ENCODE results near the gene ATP6V1G2. TPM values are rescaled to one million over a fixed set of nuclear protein-coding genes. Genes with fewer than 3 reads are reported as not detected.

ATP6V1G2 gene
- polyA plus RNA-seq, 1 donor (not counting 4 experiments of a cell fraction or from before 2014, with no cell fraction given): 1.3 TPM

- no peaks in the 10 kb centered on the region for H3K36me3 ChIP-seq (ENCODE audit: control insufficient read depth in 2 of 2, extremely low read depth in 1 of 2, insufficient read depth in 2 of 2, low read length in 2 of 2)
- no peak for DNase-seq (ENCODE audit: low read depth, low spot score)
- H3K27ac ChIP-seq (ENCODE audit: control insufficient read depth, insufficient read depth, low read length): no peak overlapping the region
- peaks cover 3% of the 10 kb centered on the region for H3K27me3 ChIP-seq (ENCODE audit: control insufficient read depth, extremely low read depth, insufficient read depth, low read length)
- peaks cover 4% of the 10 kb centered on the region for H3K4me1 ChIP-seq (ENCODE audit: control insufficient read depth, extremely low read depth, insufficient read depth, low read length)
- no peak for FAIRE-seq
- H3K79me2 ChIP-seq (ENCODE audit: control insufficient read depth, insufficient read depth, low read length): no peaks in the 10 kb centered on the region
- no peaks in the 10 kb centered on the region for H3K9me1 ChIP-seq (ENCODE audit: control insufficient read depth, extremely low read depth, insufficient read depth, low read length)
- H3K9me3 ChIP-seq (ENCODE audit: control insufficient read depth, low read depth, low read length): no peaks in the 10 kb centered on the region
- no peaks in the 10 kb centered on the region for H4K20me1 ChIP-seq (ENCODE audit: control insufficient read depth, extremely low read depth, insufficient read depth, low read length)
- peak; percentile 33 to 60 (median 46) for TF ChIP-seq CTCF (optimal IDR thresholded peaks at IDR 0.05 in 1 of 3, IDR thresholded peaks at IDR 0.05 in 1 of 3, conservative IDR thresholded peaks at IDR 0.05 in 1 of 3; ENCODE audit: extremely low read depth in 1 of 3, insufficient read depth in 2 of 3, low read length in 3 of 3)
- TF ChIP-seq EZH2 (IDR thresholded peaks at IDR 0.05; ENCODE audit: low read length): no peak
- H3K4me2 ChIP-seq (ENCODE audit: control insufficient read depth, extremely low read depth, insufficient read depth, low read depth, low read length): no peak overlapping the region
- H2AFZ ChIP-seq (ENCODE audit: control insufficient read depth, low read length): no peak overlapping the region
- H3K9ac ChIP-seq (ENCODE audit: control insufficient read depth, extremely low read depth, insufficient read depth, low read length): no peak overlapping the region
- H3K4me3 ChIP-seq (ENCODE audit: control insufficient read depth in 2 of 3, extremely low read depth in 1 of 3, insufficient read depth in 2 of 3, low read depth in 1 of 3, low read length in 3 of 3): no peak overlapping the region
- dilution Hi-C loops (cut with MboI; ENCODE audit: extremely low pct_ligation_motif_present, low sequenced_read_pairs): no loop called here
Observed at GRCh38 chr6:31585491-31585890, 39.1 kb upstream of the ATP6V1G2 start.

- Histone ChIP-seq H3K9ac (ENCODE audit: control insufficient read depth, extremely low read depth, insufficient read depth, low read length) (peak within 1 kb of the TSS; percentile 87), H3K27ac (ENCODE audit: control insufficient read depth, insufficient read depth, low read length) (peak within 1 kb of the TSS; percentile 59), H3K79me2 (ENCODE audit: control insufficient read depth, insufficient read depth, low read length) (no peaks in the 10 kb centered on the region), H3K4me3 (ENCODE audit: control insufficient read depth in 2 of 3, extremely low read depth in 1 of 3, insufficient read depth in 2 of 3, low read depth in 1 of 3, low read length in 3 of 3) (peak within 1 kb of the TSS; percentile 50 to 90 (median 85)), H3K9me1 (ENCODE audit: control insufficient read depth, extremely low read depth, insufficient read depth, low read length) (no peaks in the 10 kb centered on the region), H3K4me2 (ENCODE audit: control insufficient read depth, extremely low read depth, insufficient read depth, low read depth, low read length) (peak within 1 kb of the TSS; percentile 93), H3K4me1 (ENCODE audit: control insufficient read depth, extremely low read depth, insufficient read depth, low read length) (peaks cover 15% of the 10 kb centered on the region), H3K9me3 (ENCODE audit: control insufficient read depth, low read depth, low read length) (no peaks in the 10 kb centered on the region), H4K20me1 (ENCODE audit: control insufficient read depth, extremely low read depth, insufficient read depth, low read length) (no peaks in the 10 kb centered on the region), H2AFZ (ENCODE audit: control insufficient read depth, low read length) (peak within 1 kb of the TSS; percentile 97), H3K27me3 (ENCODE audit: control insufficient read depth, extremely low read depth, insufficient read depth, low read length) (no peaks in the 10 kb centered on the region), H3K36me3 (ENCODE audit: control insufficient read depth in 2 of 2, extremely low read depth in 1 of 2, insufficient read depth in 2 of 2, low read length in 2 of 2) (no peaks in the 10 kb centered on the region)
- TF ChIP-seq EZH2 (IDR thresholded peaks at IDR 0.05; ENCODE audit: low read length): no peak
- no peak for TF ChIP-seq CTCF (optimal IDR thresholded peaks at IDR 0.05 in 1 of 3, IDR thresholded peaks at IDR 0.05 in 1 of 3, conservative IDR thresholded peaks at IDR 0.05 in 1 of 3; ENCODE audit: extremely low read depth in 1 of 3, insufficient read depth in 2 of 3, low read length in 3 of 3)
- FAIRE-seq (no peak), DNase-seq (ENCODE audit: low read depth, low spot score) (no peak)
- dilution Hi-C loops (cut with MboI; ENCODE audit: extremely low pct_ligation_motif_present, low sequenced_read_pairs): no loop called here
Observed at GRCh38 chr6:31582230-31582643, 35.8 kb upstream of the ATP6V1G2 start, which contains the start of gene LTB. Gene LTB (minus strand): TSS chr6:31582424. CDS start chr6:31582417, 7 bp downstream.
